Activated CD4-positive, alpha-beta memory T cell treated with anti-CD3 and anti-CD28 coated beads for 36 hours (primary cell): ENCODE results near the gene PTPRU. TPM values are rescaled to one million over a fixed set of nuclear protein-coding genes. Genes with fewer than 3 reads are reported as not detected.

Experiments
- CTCF ChIA-PET: fragments of 350-600 bp; sonication (Branson Sonifier 250); formaldehyde crosslinking; loops from one replicate; lab custom pipeline; 2021; ENCODE audit warnings: antibody characterized with exemption, inconsistent platforms; lab: Charles Lee
- POLR2A ChIA-PET: fragments of 350-600 bp; sonication (Branson Sonifier 250); formaldehyde crosslinking; loops from one replicate; lab custom pipeline; 2021; ENCODE audit warnings: antibody characterized with exemption; lab: Charles Lee
- DNase-seq: peaks from one replicate; pipeline ENCODE4 v3.0.0-alpha.2; 2020
- H3K27ac Mint-ChIP-seq: one replicate; pipeline ENCODE4 v1.8.0; 2021; ENCODE audit warnings: mixed read lengths
- H3K27me3 Mint-ChIP-seq: one replicate; pipeline ENCODE4 v1.8.0; 2021; ENCODE audit warnings: mixed read lengths
- H3K36me3 Mint-ChIP-seq: one replicate; pipeline ENCODE4 v1.8.0; 2021; ENCODE audit warnings: mixed read lengths
- H3K4me1 Mint-ChIP-seq: one replicate; pipeline ENCODE4 v1.8.0; 2021; ENCODE audit warnings: low read depth, mixed read lengths
- H3K4me3 Mint-ChIP-seq: one replicate; pipeline ENCODE4 v1.8.0; 2021; ENCODE audit warnings: mild to moderate bottlenecking, mixed read lengths
- H3K9me3 Mint-ChIP-seq: one replicate; pipeline ENCODE4 v1.8.0; 2021; ENCODE audit warnings: mixed read lengths
- intact Hi-C: fragments of 100-400 bp; cut with micrococcal nuclease; formaldehyde crosslinking; loops from one replicate; pipeline ENCODE4 v1.15.1; 2023
- total RNA-seq, 2 experiments: library from RNA; stranded (reverse); gene quantifications; one replicate each; pipeline ENCODE4 v1.2.3, GENCODE V29; 2021

The PTPRU gene
- total RNA-seq, result under 1 TPM; 0.17 to 0.85 TPM

DNA sequence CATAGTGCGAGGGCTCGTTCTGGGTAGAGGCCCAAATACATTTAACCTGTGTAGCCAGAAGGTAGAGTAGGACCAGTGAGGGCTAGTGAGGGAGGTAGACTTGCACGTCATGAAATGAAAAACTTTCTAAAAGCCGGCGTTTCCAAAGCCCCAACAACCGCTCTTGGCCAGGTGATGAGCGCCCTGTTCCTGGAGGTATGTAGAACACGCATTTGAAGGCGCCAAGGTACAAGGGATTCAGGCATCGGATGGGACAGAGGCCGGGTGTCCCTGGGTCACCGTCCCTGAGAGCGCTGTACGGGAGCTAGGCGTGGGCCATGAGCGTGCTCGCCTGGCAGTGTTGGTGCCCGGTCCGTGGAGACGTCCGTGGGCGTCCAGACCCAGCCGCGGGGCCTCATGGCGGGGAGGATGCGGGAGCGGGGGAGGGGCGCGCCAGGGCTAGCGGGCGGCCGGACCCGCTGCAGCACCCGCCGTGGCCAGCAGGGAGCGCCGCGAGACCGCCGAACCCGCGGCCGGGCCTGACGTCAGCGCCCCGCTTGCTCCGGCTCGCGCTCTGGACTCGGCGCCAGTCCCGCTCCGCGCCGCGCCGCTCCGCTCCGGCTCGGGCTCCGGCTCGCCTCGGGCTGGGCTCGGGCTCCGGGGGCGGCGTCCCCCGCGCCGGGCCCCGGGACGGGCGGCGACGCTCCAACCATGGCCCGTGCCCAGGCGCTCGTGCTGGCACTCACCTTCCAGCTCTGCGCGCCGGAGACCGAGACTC lies at the start of gene PTPRU:
TSS of gene PTPRU (plus strand) at position 568 of the 757 bp plus-strand sequence. CDS start at position 691, 123 bp downstream.
- Mint-ChIP-seq H3K9me3 (no peaks in the 10 kb centered on the region), H3K4me3 (peak within 1 kb of the TSS; percentile 60), H3K4me1 (peaks cover 17% of the 10 kb centered on the region), H3K36me3 (peaks cover 4% of the 10 kb centered on the region), H3K27me3 (peaks cover 47% of the 10 kb centered on the region), H3K27ac (no peak within 1 kb of the TSS)
- intact Hi-C loops, result loop anchor here (2.0 to 5.0 kb wide), 3 partner anchors 616 to 1473 kb away; no protein-coding TSS in a partner anchor
- DNase-seq, result peak; percentile 86
- POLR2A ChIA-PET, result no interaction called here
- CTCF ChIA-PET, result interaction anchor here (0.6 to 2.9 kb wide), 6 partner anchors 354 to 1688 kb away, joined by 3 to 17 read pairs (median 3); no protein-coding TSS in a partner anchor

DNA sequence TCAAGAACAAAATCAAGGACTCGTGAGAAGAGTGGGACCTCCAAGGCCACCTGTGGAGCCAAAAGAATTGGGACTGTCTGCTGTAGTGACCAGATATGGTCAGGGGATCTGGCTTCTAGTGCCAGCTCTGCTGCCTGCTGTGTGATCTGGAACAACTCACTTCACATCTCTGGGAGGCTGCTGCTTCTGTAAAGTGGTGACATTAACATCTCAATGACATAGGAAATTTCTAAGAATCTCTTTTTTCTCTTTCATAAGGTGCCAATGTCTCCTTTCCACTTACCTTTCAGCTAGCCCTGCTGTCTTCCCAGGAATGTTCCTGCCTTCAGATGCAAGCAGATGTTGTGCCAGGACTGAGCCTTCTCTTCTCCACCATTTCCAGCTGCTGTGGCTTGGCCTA lies 49.6 kb upstream of the PTPRU start:
- CTCF ChIA-PET, result interaction anchor here (1.0 to 1.4 kb wide), 3 partner anchors 16 to 310 kb away, joined by 3 to 5 read pairs (median 3); no protein-coding TSS in a partner anchor
- no peaks in the 10 kb centered on the region for H3K9me3 Mint-ChIP-seq

DNA sequence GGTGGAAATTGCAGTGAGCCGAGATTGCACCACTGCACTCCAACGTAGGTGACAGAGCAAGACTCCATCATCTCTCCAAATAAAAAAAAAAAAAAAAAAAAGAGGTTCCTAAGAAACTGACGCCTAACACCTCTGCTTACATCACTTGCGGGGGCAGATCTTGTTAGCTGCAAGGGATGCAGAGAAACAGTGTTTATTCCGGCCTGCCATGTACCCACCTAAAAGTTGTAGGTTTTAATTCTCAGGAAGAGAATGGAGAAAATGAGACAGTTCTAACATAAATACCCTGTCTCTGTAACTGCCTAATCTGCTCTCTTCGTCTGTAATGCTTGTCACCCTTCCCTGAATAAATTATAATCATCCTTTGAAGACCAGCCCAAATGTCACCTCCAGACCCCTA lies 45.6 kb upstream of the PTPRU start:
- H3K27ac Mint-ChIP-seq, result no peak overlapping the region
- intact Hi-C loops, result no loop called here

More for the DNA sequence above, 49.6 kb upstream of the PTPRU start:
- intact Hi-C loops, result loop anchor here (10.0 kb wide), 1 partner anchor 862 kb away; the partner anchor contains the start of gene MED18
- DNase-seq, result no peak
- POLR2A ChIA-PET, result no interaction called here
- Mint-ChIP-seq H3K27ac (no peak overlapping the region), H3K4me3 (no peak overlapping the region), H3K36me3 (no peaks in the 10 kb centered on the region), H3K27me3 (no peaks in the 10 kb centered on the region), H3K4me1 (peaks cover 11% of the 10 kb centered on the region)

DNA sequence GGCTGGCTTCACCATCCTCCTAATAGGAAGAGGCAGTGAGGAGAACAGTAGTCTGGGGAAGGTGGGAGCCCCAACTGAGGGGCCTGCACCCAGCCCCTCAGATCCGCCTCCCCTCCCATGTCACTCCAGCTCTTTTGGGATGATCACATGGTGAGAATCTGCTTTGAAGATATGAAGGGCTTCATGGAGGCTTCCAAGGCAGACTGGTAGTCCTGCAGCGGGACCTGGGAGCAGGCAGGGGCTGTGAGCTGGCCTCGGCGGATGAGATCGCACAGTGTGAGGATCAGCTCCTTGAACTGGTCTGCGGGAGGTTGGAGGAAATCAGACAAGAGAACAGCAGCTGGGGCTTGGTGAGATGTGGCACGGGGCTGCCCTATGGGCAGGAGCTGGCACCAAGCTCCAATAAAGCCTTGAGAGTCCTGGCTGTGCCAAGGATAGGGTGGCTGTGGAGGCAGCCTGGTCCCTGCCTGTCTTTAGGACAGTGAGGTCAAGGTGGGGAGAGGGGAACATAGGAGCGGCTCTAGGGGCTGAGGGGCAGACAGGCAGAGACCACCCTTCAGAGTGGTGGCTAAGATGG lies 42.4 kb upstream of the PTPRU start:
- no peaks in the 10 kb centered on the region for H3K27me3 Mint-ChIP-seq
- POLR2A ChIA-PET, result interaction anchor here (1.3 kb wide), 1 partner anchor 11 kb away, joined by 4 read pairs; no protein-coding TSS in a partner anchor
- H3K4me3 Mint-ChIP-seq, result no peak overlapping the region
- H3K4me1 Mint-ChIP-seq, result no peaks in the 10 kb centered on the region
- no peak for DNase-seq
- no peak overlapping the region for H3K27ac Mint-ChIP-seq
- H3K9me3 Mint-ChIP-seq, result no peaks in the 10 kb centered on the region
- intact Hi-C loops, result no loop called here
- CTCF ChIA-PET, result interaction anchor here (0.5 to 2.0 kb wide), 2 partner anchors 9 to 1550 kb away, joined by 4 to 9 read pairs; no protein-coding TSS in a partner anchor
- peaks cover 14% of the 10 kb centered on the region for H3K36me3 Mint-ChIP-seq

More for the DNA sequence above, 45.6 kb upstream of the PTPRU start:
- Mint-ChIP-seq H3K27me3 (no peaks in the 10 kb centered on the region), H3K9me3 (no peaks in the 10 kb centered on the region), H3K36me3 (peaks cover 14% of the 10 kb centered on the region), H3K4me3 (no peak overlapping the region), H3K4me1 (no peaks in the 10 kb centered on the region)
- ChIA-PET CTCF (interaction anchor here (0.6 kb wide), 1 partner anchor 12 kb away, joined by 3 read pairs; no protein-coding TSS in a partner anchor), POLR2A (no interaction called here)
- no peak for DNase-seq

DNA sequence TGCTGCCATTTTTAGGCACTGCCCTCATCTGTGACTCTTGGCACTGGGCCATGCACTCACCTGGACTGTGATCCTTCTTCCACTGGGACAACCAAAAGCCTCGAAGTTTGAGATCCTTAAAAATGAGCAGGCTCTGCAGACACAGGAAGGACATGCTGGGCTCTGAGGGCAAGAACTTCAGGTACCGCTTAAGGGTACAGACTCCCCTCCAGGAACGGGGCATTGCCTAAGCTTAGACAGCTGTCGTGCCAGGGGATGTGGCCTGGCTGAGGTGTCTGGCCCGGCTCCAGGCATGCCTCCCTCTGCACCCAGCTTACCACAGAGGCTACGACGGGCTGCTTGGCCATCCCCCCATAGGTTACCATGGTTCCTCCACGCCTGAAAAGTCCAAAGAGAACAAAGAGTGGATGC lies 40.4 kb upstream of the PTPRU start:
- POLR2A ChIA-PET, result no interaction called here
- intact Hi-C loops, result no loop called here
- no peaks in the 10 kb centered on the region for H3K9me3 Mint-ChIP-seq
- H3K27me3 Mint-ChIP-seq, result no peaks in the 10 kb centered on the region
- H3K36me3 Mint-ChIP-seq, result peaks cover 19% of the 10 kb centered on the region
- no peak overlapping the region for H3K27ac Mint-ChIP-seq
- H3K4me3 Mint-ChIP-seq, result no peak overlapping the region
- no peaks in the 10 kb centered on the region for H3K4me1 Mint-ChIP-seq
- no peak for DNase-seq
- CTCF ChIA-PET, result interaction anchor here (0.6 to 2.5 kb wide), 2 partner anchors 314 to 1806 kb away, joined by 3 to 15 read pairs; no protein-coding TSS in a partner anchor

DNA sequence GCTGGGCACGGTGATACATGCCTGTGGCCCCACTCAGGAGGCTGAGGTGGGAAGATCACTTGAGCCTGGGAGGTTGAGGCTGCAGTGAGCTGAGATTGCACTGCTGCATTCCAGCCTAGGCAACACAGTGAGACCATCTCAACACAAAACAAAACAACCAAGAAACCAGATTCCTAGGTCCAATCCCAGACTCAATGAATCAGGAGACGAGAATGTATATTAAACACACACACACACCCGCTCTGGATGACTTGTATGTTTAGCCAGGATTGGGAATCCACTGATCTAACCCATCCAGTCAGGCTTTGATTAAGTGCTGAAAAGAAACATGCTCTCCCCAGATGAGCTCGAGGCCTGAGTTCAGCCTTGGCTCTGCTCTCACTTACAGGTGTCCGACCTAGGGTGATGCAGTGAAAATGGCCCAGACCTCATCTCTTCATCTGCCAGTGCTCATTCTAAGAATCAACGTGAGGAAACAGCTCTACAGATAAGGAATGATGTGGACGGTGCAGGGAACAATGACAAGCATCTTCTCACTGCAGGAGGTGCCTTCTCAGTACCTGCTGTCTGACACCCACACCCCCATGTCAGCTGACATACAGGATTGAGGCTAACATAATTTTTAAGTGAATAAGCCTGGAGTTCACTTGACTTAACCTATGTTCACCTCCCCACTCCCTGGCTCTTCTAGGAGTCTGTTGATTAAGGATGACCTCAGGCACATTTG lies 39.3 kb upstream of the PTPRU start:
- POLR2A ChIA-PET, result interaction anchor here (0.9 kb wide), 1 partner anchor 15 kb away, joined by 4 read pairs; the partner anchor contains the start of gene SRSF4
- Mint-ChIP-seq H3K27me3 (no peaks in the 10 kb centered on the region), H3K4me3 (no peak overlapping the region), H3K9me3 (no peaks in the 10 kb centered on the region), H3K4me1 (no peaks in the 10 kb centered on the region), H3K27ac (no peak overlapping the region), H3K36me3 (peaks cover 27% of the 10 kb centered on the region)
- intact Hi-C loops, result loop anchor here (1.0 kb wide), 1 partner anchor 315 kb away; no protein-coding TSS in a partner anchor
- DNase-seq, result no peak
- CTCF ChIA-PET, result interaction anchor here (0.8 to 2.5 kb wide), 11 partner anchors 14 to 412 kb away, joined by 3 to 15 read pairs (median 4); partner anchors contain the start of gene SRSF4

DNA sequence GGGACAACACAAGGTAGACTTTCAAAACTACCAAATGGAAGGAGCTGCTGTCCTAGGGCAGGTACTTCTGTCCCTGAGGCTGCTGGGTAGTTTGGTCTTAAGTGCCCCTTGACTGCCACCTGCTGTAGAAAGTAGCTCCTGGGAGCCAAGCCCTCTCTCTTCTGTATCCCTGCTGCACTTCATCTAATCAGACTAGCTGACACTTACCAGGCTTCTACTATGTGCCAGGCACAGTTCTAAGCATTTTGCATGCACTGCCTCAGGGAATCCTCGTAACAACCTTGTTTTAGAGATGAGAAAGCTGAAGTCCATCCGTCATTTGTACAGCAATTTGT lies 38.8 kb upstream of the PTPRU start:
- peaks cover 27% of the 10 kb centered on the region for H3K36me3 Mint-ChIP-seq
- no peaks in the 10 kb centered on the region for H3K27me3 Mint-ChIP-seq
- H3K9me3 Mint-ChIP-seq, result no peaks in the 10 kb centered on the region
- ChIA-PET POLR2A (interaction anchor here (0.9 kb wide), 1 partner anchor 16 kb away, joined by 4 read pairs; the partner anchor contains the start of gene SRSF4), CTCF (interaction anchor here (0.6 to 2.5 kb wide), 12 partner anchors 14 to 413 kb away, joined by 3 to 15 read pairs (median 4); partner anchors contain the start of gene SRSF4)
- intact Hi-C loops, result loop anchor here (1.0 kb wide), 1 partner anchor 315 kb away; no protein-coding TSS in a partner anchor
- peak; percentile 50 for DNase-seq
- no peak overlapping the region for H3K4me3 Mint-ChIP-seq
- H3K27ac Mint-ChIP-seq, result no peak overlapping the region
- peaks cover 3% of the 10 kb centered on the region for H3K4me1 Mint-ChIP-seq

DNA sequence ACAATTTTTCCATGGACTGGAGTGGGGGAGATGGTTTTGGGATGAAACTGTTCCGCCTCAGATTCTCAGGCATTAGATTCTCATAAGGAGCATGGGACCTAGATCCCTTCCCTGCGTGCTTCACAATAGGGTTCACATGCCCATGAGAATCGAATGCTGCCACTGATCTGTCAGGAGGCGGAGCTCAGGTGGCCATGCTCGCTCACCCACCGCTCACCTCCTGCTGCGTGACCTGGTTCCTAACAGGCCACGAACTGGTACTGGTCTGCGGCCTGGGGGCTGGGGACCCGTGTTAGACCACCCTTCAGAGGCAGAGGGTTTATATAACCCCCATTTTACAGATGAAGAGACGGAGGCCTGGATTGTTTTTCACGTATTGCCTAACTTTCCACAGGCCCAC lies 38.3 kb upstream of the PTPRU start:
- H3K4me1 Mint-ChIP-seq, result peaks cover 6% of the 10 kb centered on the region
- H3K27ac Mint-ChIP-seq, result no peak overlapping the region
- no peaks in the 10 kb centered on the region for H3K9me3 Mint-ChIP-seq
- intact Hi-C loops, result loop anchor here (1.0 kb wide), 1 partner anchor 316 kb away; no protein-coding TSS in a partner anchor
- H3K27me3 Mint-ChIP-seq, result no peaks in the 10 kb centered on the region
- no peak overlapping the region for H3K4me3 Mint-ChIP-seq
- ChIA-PET CTCF (interaction anchor here (0.6 to 2.5 kb wide), 9 partner anchors 14 to 321 kb away, joined by 3 to 15 read pairs (median 6); partner anchors contain the start of gene SRSF4), POLR2A (interaction anchor here (0.9 kb wide), 1 partner anchor 16 kb away, joined by 4 read pairs; the partner anchor contains the start of gene SRSF4)
- no peak for DNase-seq
- H3K36me3 Mint-ChIP-seq, result peaks cover 24% of the 10 kb centered on the region

DNA sequence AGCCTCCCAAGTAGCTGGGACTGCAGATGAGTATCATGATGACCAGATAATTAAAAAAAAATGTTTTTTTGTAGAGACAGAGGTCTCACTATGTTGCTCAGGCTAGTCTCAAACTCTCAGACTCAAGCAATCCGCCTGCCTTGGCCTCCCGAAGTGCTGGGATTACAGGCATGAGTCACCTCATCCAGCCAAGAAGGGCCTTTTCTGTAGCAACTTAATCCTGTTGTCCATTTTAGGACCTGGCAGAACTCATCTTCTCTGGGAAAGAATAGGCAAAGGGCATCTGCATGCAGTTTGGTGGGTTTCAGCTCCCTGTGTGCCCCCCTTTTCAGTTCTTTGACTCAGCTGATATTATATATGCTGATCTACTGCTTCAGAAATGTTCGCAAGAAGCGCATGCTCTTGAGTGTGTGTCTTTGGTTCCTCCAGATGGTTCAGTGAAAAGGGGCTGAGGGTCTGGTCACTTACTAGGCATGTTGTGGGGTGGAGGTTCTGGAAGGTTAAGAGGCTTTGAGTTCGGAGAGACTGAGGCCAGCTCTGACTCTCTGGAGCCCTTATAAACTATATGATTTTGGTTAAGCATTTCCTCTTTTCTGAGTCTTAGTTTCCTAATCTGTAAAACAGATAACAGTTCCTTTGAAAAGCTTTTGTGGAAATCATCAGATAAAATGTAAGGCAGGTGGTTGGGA lies 35.3 kb upstream of the PTPRU start:
- Mint-ChIP-seq H3K4me3 (no peak overlapping the region), H3K36me3 (peaks cover 16% of the 10 kb centered on the region), H3K4me1 (peaks cover 6% of the 10 kb centered on the region), H3K27me3 (no peaks in the 10 kb centered on the region), H3K9me3 (no peaks in the 10 kb centered on the region), H3K27ac (no peak overlapping the region)
- intact Hi-C loops, result loop anchor here (5.0 to 10.0 kb wide), 2 partner anchors 79 to 416 kb away; partner anchors contain the start of gene TMEM200B
- ChIA-PET POLR2A (interaction anchor here (2.8 kb wide), 1 partner anchor 20 kb away, joined by 19 read pairs; the partner anchor contains the start of gene SRSF4), CTCF (interaction anchor here (0.9 to 3.2 kb wide), 13 partner anchors 16 to 416 kb away, joined by 3 to 69 read pairs (median 10); partner anchors contain the start of genes SRSF4 and TMEM200B)
- no peak for DNase-seq

DNA sequence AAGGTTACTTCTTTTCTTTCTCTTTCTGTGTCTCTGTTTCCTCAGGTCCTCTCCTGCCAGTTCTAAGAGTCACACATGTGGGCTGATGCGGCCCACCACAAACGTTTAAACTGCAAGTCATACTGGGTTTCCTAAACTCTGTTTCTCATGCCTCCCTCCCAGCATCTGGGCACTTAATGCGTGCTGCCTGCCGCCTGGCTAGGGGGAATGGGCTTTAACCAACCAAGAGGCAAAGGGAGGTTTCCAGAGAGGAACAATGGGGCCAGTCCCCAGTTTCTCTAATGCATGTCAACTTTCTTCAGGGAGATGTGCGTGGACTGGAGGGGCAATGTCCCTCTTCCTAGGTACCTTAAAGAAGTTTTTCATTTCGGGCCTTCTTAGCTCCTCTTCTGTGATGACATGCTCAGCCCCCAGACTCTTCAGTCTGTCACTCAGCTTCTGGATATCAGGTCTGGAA lies 34.7 kb upstream of the PTPRU start:
- Mint-ChIP-seq H3K36me3 (peaks cover 16% of the 10 kb centered on the region), H3K27me3 (no peaks in the 10 kb centered on the region), H3K4me1 (peaks cover 6% of the 10 kb centered on the region), H3K4me3 (no peak overlapping the region), H3K27ac (no peak overlapping the region), H3K9me3 (no peaks in the 10 kb centered on the region)
- POLR2A ChIA-PET, result interaction anchor here (2.8 kb wide), 1 partner anchor 20 kb away, joined by 19 read pairs; the partner anchor contains the start of gene SRSF4
- intact Hi-C loops, result loop anchor here (1.0 to 10.0 kb wide), 5 partner anchors 20 to 417 kb away; partner anchors contain the start of genes SRSF4 and TMEM200B
- CTCF ChIA-PET, result interaction anchor here (0.9 to 3.2 kb wide), 19 partner anchors 10 to 417 kb away, joined by 3 to 69 read pairs (median 6); partner anchors contain the start of genes SRSF4 and TMEM200B
- DNase-seq, result no peak
